Measurements from ENCODE around the gene CUEDC1. TPM values are rescaled to one million over a fixed set of nuclear protein-coding genes. Genes with fewer than 3 reads are reported as not detected.
A peak's percentile ranks its signal among the peaks of the same experiment; 100 is the strongest.

Gene CUEDC1
- total RNA-seq, 4 donors from 2014 or later = 35.7 to 60.3 (median 45.6) TPM

DNA sequence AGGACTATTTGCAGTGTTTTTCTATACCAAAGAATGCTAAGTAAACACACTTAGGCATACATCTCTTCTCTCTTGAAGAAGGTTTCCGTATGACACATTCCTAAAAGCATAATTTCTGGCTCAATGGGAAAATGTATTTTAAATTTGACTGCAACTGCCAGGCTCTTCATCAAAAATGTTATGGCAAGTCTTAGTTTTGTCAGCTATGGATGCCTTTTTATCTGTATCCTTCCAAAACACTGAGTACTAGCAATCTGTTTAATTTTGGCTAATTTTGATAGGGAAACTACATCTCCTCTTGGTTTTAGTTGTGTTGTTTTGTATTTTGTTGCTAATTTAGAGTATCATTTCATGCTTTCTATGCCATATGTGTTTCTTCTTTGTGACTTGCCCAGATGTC is 140.8 kb downstream of the CUEDC1 start:
- 96% methylated on average over 1 of the region's 1 CpG; no CpG with 5 or more reads in 1 of the 2 donors for WGBS, 2 donors (ENCODE audit: low coverage in 1 of 2)
- H3K36me3 ChIP-seq = no peaks in the 10 kb centered on the region
- H3K27ac ChIP-seq = no peak overlapping the region
- peaks cover 0 to 20% (median 19%) of the 10 kb centered on the region in 3 donors for H3K4me1 ChIP-seq
- TF ChIP-seq, protein P1, sequence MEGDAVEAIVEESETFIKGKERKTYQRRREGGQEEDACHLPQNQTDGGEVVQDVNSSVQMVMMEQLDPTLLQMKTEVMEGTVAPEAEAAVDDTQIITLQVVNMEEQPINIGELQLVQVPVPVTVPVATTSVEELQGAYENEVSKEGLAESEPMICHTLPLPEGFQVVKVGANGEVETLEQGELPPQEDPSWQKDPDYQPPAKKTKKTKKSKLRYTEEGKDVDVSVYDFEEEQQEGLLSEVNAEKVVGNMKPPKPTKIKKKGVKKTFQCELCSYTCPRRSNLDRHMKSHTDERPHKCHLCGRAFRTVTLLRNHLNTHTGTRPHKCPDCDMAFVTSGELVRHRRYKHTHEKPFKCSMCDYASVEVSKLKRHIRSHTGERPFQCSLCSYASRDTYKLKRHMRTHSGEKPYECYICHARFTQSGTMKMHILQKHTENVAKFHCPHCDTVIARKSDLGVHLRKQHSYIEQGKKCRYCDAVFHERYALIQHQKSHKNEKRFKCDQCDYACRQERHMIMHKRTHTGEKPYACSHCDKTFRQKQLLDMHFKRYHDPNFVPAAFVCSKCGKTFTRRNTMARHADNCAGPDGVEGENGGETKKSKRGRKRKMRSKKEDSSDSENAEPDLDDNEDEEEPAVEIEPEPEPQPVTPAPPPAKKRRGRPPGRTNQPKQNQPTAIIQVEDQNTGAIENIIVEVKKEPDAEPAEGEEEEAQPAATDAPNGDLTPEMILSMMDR (IDR thresholded peaks at IDR 0.05) = no peak
- no peak for TF ChIP-seq EP300 (IDR thresholded peaks at IDR 0.05)
- no peak for TF ChIP-seq POLR2AphosphoS5 (IDR thresholded peaks at IDR 0.05)
- no peak for TF ChIP-seq POLR2A (IDR thresholded peaks at IDR 0.05)
- ATAC-seq = no peak
- no peak overlapping the region for H3K4me3 ChIP-seq
- H3K27me3 ChIP-seq = no peaks in the 10 kb centered on the region
- H3K9me3 ChIP-seq = no peaks in the 10 kb centered on the region

DNA sequence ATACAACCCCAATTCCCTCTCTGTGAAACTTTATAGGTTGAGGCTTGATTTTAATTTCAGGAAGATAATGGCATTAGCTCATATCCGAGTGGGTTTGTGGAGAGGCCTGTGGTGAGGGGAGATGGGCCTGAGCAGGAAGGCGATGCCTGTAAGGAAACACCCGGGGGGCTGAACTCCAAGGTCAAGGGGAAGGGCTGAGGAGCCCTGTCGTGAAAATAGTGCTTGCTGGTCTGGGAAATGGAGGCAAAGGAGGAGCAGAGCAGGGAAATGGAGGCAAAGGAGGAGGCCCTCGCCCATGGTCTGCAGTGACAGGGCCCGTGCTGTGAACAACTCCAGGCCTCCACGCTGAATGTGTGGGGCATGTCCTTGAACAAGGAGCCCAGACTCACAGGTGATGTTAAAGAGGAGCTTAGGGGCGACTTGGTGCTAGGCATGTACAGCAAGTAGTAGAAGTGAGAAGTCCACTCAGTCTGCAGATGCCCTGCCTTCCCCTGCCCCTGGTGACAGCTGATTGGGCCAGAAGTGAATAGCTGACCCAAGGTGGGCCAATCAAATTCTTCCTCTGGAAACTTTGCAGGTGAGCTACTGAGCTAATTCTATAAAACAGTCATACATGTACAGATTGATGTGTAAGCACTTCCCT is 143.5 kb downstream of the CUEDC1 start:
- Histone ChIP-seq H3K4me1 (peaks cover 0 to 20% (median 19%) of the 10 kb centered on the region in 3 donors), H3K9me3 (no peaks in the 10 kb centered on the region), H3K27me3 (no peaks in the 10 kb centered on the region), H3K4me3 (no peak overlapping the region), H3K27ac (peak overlapping the region in 3 of 4 donors; percentile 71 to 81 (median 76)), H3K36me3 (no peaks in the 10 kb centered on the region)
- TF ChIP-seq POLR2A (IDR thresholded peaks at IDR 0.05) (no peak), EP300 (IDR thresholded peaks at IDR 0.05) (no peak), POLR2AphosphoS5 (IDR thresholded peaks at IDR 0.05) (no peak)
- TF ChIP-seq, protein P1 (IDR thresholded peaks at IDR 0.05) = no peak
- no peak for ATAC-seq
- WGBS, 2 donors (ENCODE audit: low coverage in 1 of 2) = 57 to 72% methylated on average over 6 to 8 of the region's 8 CpGs

Small RNA genes within 50 kb of the gene (small RNA-seq; reads per million reads assigned to genes)
- 0 reads per million in 4 donors for gene AC015813.4

Other genes with a start within 250 kb of the CUEDC1 start
- not detected for gene CCDC182, start 210.1 kb downstream of the CUEDC1 start, total RNA-seq
- gene MRPS23, start 105.4 kb downstream of the CUEDC1 start, total RNA-seq = 10 to 100 TPM; 23.0 to 24.8 (median 24.5) TPM
- 100 to 1,000 TPM; 115 to 148 (median 132) TPM for gene VEZF1, start 32.8 kb upstream of the CUEDC1 start, total RNA-seq
- gene SRSF1, start 51.8 kb upstream of the CUEDC1 start, total RNA-seq = 100 to 1,000 TPM; 139 to 240 (median 198) TPM
- 10 to 100 TPM; 26.1 to 38.2 (median 31.3) TPM for gene DYNLL2, start 128.0 kb upstream of the CUEDC1 start, total RNA-seq
- not detected for gene OR4D1, start 193.0 kb upstream of the CUEDC1 start, total RNA-seq
- gene OR4D2, start 211.6 kb upstream of the CUEDC1 start, total RNA-seq = not detected
- not detected for gene EPX, start 237.3 kb upstream of the CUEDC1 start, total RNA-seq